ENCODE results near the gene AADACL3. TPM values are rescaled to one million over a fixed set of nuclear protein-coding genes. Genes with fewer than 3 reads are reported as not detected.

The AADACL3 gene
- total RNA-seq, 3 donors from 2014 or later: under 0.01 TPM; not detected in 2

DNA sequence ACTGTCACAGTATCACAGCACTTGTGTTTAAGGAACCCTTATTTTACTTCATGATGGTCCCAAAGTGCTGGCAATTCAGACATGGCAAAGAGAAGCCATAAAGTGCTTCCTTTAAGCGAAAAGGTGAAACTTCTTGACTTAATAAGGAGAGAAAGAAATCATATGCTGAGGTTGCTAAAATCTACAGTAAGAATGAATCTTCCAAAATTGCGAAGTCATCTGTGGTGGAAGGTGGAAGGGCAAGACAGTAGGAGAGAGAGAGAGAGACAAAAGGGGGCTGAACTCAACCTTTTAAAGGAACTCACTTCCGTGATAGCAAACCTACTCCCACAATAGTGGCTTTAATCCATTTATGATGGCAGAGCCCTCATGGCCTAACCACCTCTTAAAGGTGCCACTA, 19.3 kb upstream of the AADACL3 start:
- H3K4me3 ChIP-seq: no peak overlapping the region
- no peak overlapping the region for H3K27ac ChIP-seq
- H3K9me3 ChIP-seq: peaks cover 0 to 9% of the 10 kb centered on the region in 2 donors
- H3K27me3 ChIP-seq: no peaks in the 10 kb centered on the region
- DNase-seq (ENCODE audit: low spot score in 2 of 2): no peak
- no peaks in the 10 kb centered on the region for H3K4me1 ChIP-seq
- intact Hi-C loops (cut with DNase I; ENCODE audit: low total_unique reads): no loop called here
- H3K36me3 ChIP-seq: no peaks in the 10 kb centered on the region
- TF ChIP-seq POLR2AphosphoS5 (IDR thresholded peaks at IDR 0.05) (no peak), POLR2A (IDR thresholded peaks at IDR 0.05) (no peak), CTCF (IDR thresholded peaks at IDR 0.05) (no peak)

GRCh38 chr1:12697397-12697796, 18.5 kb upstream of the AADACL3 start:
- no peaks in the 10 kb centered on the region for H3K36me3 ChIP-seq
- peaks cover 0 to 9% of the 10 kb centered on the region in 2 donors for H3K9me3 ChIP-seq
- H3K4me1 ChIP-seq: no peaks in the 10 kb centered on the region
- H3K4me3 ChIP-seq: no peak overlapping the region
- H3K27me3 ChIP-seq: no peaks in the 10 kb centered on the region
- no peak overlapping the region for H3K27ac ChIP-seq
- intact Hi-C loops (cut with DNase I; ENCODE audit: low total_unique reads): no loop called here
- TF ChIP-seq POLR2AphosphoS5 (IDR thresholded peaks at IDR 0.05) (no peak), CTCF (IDR thresholded peaks at IDR 0.05) (no peak), POLR2A (IDR thresholded peaks at IDR 0.05) (no peak)
- no peak for DNase-seq (ENCODE audit: low spot score in 2 of 2)

GRCh38 chr1:12703821-12704451, 12.0 kb upstream of the AADACL3 start:
- no peak for TF ChIP-seq POLR2A (IDR thresholded peaks at IDR 0.05)
- TF ChIP-seq CTCF (IDR thresholded peaks at IDR 0.05): no peak
- no peak for TF ChIP-seq POLR2AphosphoS5 (IDR thresholded peaks at IDR 0.05)
- H3K4me3 ChIP-seq: no peak overlapping the region
- H3K36me3 ChIP-seq: no peaks in the 10 kb centered on the region
- DNase-seq (ENCODE audit: low spot score in 2 of 2): no peak
- peaks cover 7 to 19% of the 10 kb centered on the region in 2 donors for H3K9me3 ChIP-seq
- H3K27ac ChIP-seq: no peak overlapping the region
- intact Hi-C loops (cut with DNase I; ENCODE audit: low total_unique reads): no loop called here
- H3K4me1 ChIP-seq: no peaks in the 10 kb centered on the region
- no peaks in the 10 kb centered on the region for H3K27me3 ChIP-seq

- no peak for TF ChIP-seq POLR2A (IDR thresholded peaks at IDR 0.05)
- no peak for TF ChIP-seq CTCF (IDR thresholded peaks at IDR 0.05)
- TF ChIP-seq POLR2AphosphoS5 (IDR thresholded peaks at IDR 0.05): no peak
- intact Hi-C loops (cut with DNase I; ENCODE audit: low total_unique reads): no loop called here
- H3K9me3 ChIP-seq: peaks cover 7 to 13% of the 10 kb centered on the region in 2 donors
Observed at GRCh38 chr1:12706061-12706460, 9.8 kb upstream of the AADACL3 start.

GRCh38 chr1:12708396-12709090, 7.4 kb upstream of the AADACL3 start:
- H3K36me3 ChIP-seq: no peaks in the 10 kb centered on the region
- H3K27me3 ChIP-seq: no peaks in the 10 kb centered on the region
- no peaks in the 10 kb centered on the region for H3K4me1 ChIP-seq
- peak overlapping the region in 1 of 2 donors; percentile 1 for H3K27ac ChIP-seq
- DNase-seq (ENCODE audit: low spot score in 2 of 2): no peak
- TF ChIP-seq POLR2AphosphoS5 (IDR thresholded peaks at IDR 0.05) (no peak), CTCF (IDR thresholded peaks at IDR 0.05) (no peak), POLR2A (IDR thresholded peaks at IDR 0.05) (no peak)
- intact Hi-C loops (cut with DNase I; ENCODE audit: low total_unique reads): no loop called here
- H3K9me3 ChIP-seq: peaks cover 7 to 9% of the 10 kb centered on the region in 2 donors
- H3K4me3 ChIP-seq: no peak overlapping the region

More at GRCh38 chr1:12706061-12706460, 9.8 kb upstream of the AADACL3 start:
- DNase-seq (ENCODE audit: low spot score in 2 of 2): no peak
- Histone ChIP-seq H3K4me3 (no peak overlapping the region), H3K27me3 (no peaks in the 10 kb centered on the region), H3K36me3 (no peaks in the 10 kb centered on the region), H3K4me1 (no peaks in the 10 kb centered on the region), H3K27ac (no peak overlapping the region)
